ENCODE results near the gene PREX1.

The PREX1 gene

GRCh38 chr20:48631114-48632016 is 196.4 kb downstream of the PREX1 start:
- intact Hi-C loops (cut with DNase I): no loop called here
- DNase-seq: peak in 18 of 42 donors; percentile 25 to 77 (median 51)

GRCh38 chr20:48630342-48631075 is 197.3 kb downstream of the PREX1 start:
- intact Hi-C loops (cut with DNase I): no loop called here
- no peak for DNase-seq

- intact Hi-C loops (cut with DNase I): no loop called here
- DNase-seq: no peak
Measured at GRCh38 chr20:48629960-48630315, 197.9 kb downstream of the PREX1 start.

GRCh38 chr20:48629069-48629959 is 198.5 kb downstream of the PREX1 start:
- intact Hi-C loops (cut with DNase I): no loop called here
- no peak for DNase-seq

- intact Hi-C loops (cut with DNase I): no loop called here
- DNase-seq: peak in 6 of 42 donors; percentile 26 to 62 (median 43)
Measured at GRCh38 chr20:48627737-48628128, 200.1 kb downstream of the PREX1 start.

GRCh38 chr20:48626938-48627736 is 200.7 kb downstream of the PREX1 start:
- intact Hi-C loops (cut with DNase I): no loop called here
- DNase-seq: no peak

GRCh38 chr20:48626226-48626937 is 201.4 kb downstream of the PREX1 start:
- peak in 1 of 42 donors; percentile 31 for DNase-seq
- intact Hi-C loops (cut with DNase I): no loop called here

- intact Hi-C loops (cut with DNase I): no loop called here
- DNase-seq: no peak
Measured at GRCh38 chr20:48625136-48625900, 202.5 kb downstream of the PREX1 start.

GRCh38 chr20:48624315-48625020 is 203.3 kb downstream of the PREX1 start:
- intact Hi-C loops (cut with DNase I): loop anchor here (5.0 kb wide), 1 partner anchor 962 kb away; no protein-coding TSS in a partner anchor
- no peak for DNase-seq

- intact Hi-C loops (cut with DNase I): loop anchor here (5.0 kb wide), 1 partner anchor 962 kb away; no protein-coding TSS in a partner anchor
- DNase-seq: no peak
Measured at GRCh38 chr20:48623906-48624265, 203.9 kb downstream of the PREX1 start.

GRCh38 chr20:48623176-48623905 is 204.5 kb downstream of the PREX1 start:
- no peak for DNase-seq
- intact Hi-C loops (cut with DNase I): loop anchor here (5.0 kb wide), 1 partner anchor 961 kb away; no protein-coding TSS in a partner anchor

GRCh38 chr20:48622421-48622820 is 205.4 kb downstream of the PREX1 start:
- DNase-seq: no peak
- intact Hi-C loops (cut with DNase I): loop anchor here (5.0 kb wide), 1 partner anchor 960 kb away; no protein-coding TSS in a partner anchor

- intact Hi-C loops (cut with DNase I): loop anchor here (2.0 to 5.0 kb wide), 2 partner anchors 835 to 959 kb away; no protein-coding TSS in a partner anchor
- DNase-seq: no peak
Measured at GRCh38 chr20:48621376-48622078, 206.3 kb downstream of the PREX1 start.

- intact Hi-C loops (cut with DNase I): loop anchor here (2.0 to 5.0 kb wide), 2 partner anchors 834 to 958 kb away; no protein-coding TSS in a partner anchor
- peak; percentile 59 to 94 (median 86) for DNase-seq
Measured at GRCh38 chr20:48620507-48621375, 207.1 kb downstream of the PREX1 start.
